Endothelial cell of umbilical vein (primary cell): ENCODE measurements around the gene RNLS. TPM values are rescaled to one million over a fixed set of nuclear protein-coding genes. Genes with fewer than 3 reads are reported as not detected.

Experiments
- BruUV-seq: library from RNA; stranded (reverse); fragments of 400-500 nt; replicated peaks from 2 replicates; lab custom pipeline; 2021; lab: Mats Ljungman, UMichigan
- CTCF ChIA-PET: fragments of 300-600, 350-600 bp; sonication (Branson Sonifier 250); formaldehyde crosslinking; loops from one replicate; lab custom pipeline; 2021; ENCODE audit warnings: antibody characterized with exemption, inconsistent platforms; lab: Charles Lee
- POLR2A ChIA-PET: fragments of 300-600, 350-600 bp; sonication (Branson Sonifier 250); formaldehyde crosslinking; loops from one replicate; lab custom pipeline; 2021; ENCODE audit warnings: antibody characterized with exemption, inconsistent platforms; lab: Charles Lee
- DNase-seq: peaks from one replicate; pipeline ENCODE4 v3.0.0-alpha.2; 2011; ENCODE audit warnings: low read depth, low spot score
- FAIRE-seq: peaks from 2 replicates; lab custom pipeline; 2011; peaks lifted over from hg19 to GRCh38; lab: Jason Lieb, UNC
- H2AFZ ChIP-seq: 2 replicates; pipeline ENCODE4 v1.6.0; 2012; ENCODE audit warnings: low read depth, low read length, control low read depth, inconsistent platforms
- H3K27ac ChIP-seq: 2 replicates; pipeline ENCODE4 v1.5.1; 2011; ENCODE audit warnings: low read depth, mild to moderate bottlenecking, control low read depth, low read length, moderate library complexity; ENCODE audit not compliant: insufficient read depth
- H3K27me3 ChIP-seq, 2 experiments: 2 replicates each; pipeline versions ENCODE4 v1.6.0 to v1.6.1; 2011; ENCODE audit warnings: low read length in 2 of 2, mixed read lengths in 1 of 2; ENCODE audit not compliant: control insufficient read depth in 2 of 2, insufficient read depth in 2 of 2
- H3K36me3 ChIP-seq, 2 experiments: 2 replicates in 1 of 2; 3 replicates in 1 of 2; pipeline ENCODE4 v1.5.1; 2011; ENCODE audit warnings: low read length in 2 of 2, mild to moderate bottlenecking in 1 of 2, moderate library complexity in 1 of 2; ENCODE audit not compliant: control insufficient read depth in 2 of 2, insufficient read depth in 2 of 2; ENCODE audit errors: extremely low read depth in 1 of 2
- H3K4me1 ChIP-seq: 3 replicates; pipeline ENCODE4 v1.5.1; 2011; ENCODE audit warnings: mild to moderate bottlenecking, low read length; ENCODE audit not compliant: control insufficient read depth, insufficient read depth; ENCODE audit errors: extremely low read depth
- H3K4me2 ChIP-seq: 2 replicates; pipeline ENCODE4 v1.6.1; 2011; ENCODE audit warnings: low read length, control low read depth, mixed read lengths; ENCODE audit not compliant: insufficient read depth
- H3K4me3 ChIP-seq, 3 experiments: fragments of 200-600 bp in 1 of 3; sonication (generic), shearing (Covaris generic) in 1 of 3; replicated peaks in 1 of 3; 2 replicates each; pipeline ENCODE4 v1.5.1; 2011 to 2016; ENCODE audit warnings: control low read depth in 3 of 3, low read length in 3 of 3, mild to moderate bottlenecking in 2 of 3, inconsistent platforms in 1 of 3, low read depth in 1 of 3, moderate library complexity in 1 of 3; ENCODE audit not compliant: insufficient read depth in 1 of 3
- H3K79me2 ChIP-seq: 2 replicates; pipeline ENCODE4 v1.6.0; 2012; ENCODE audit warnings: low read length, inconsistent platforms; ENCODE audit not compliant: control insufficient read depth, insufficient read depth
- H3K9ac ChIP-seq: replicated peaks from 2 replicates; pipeline ENCODE3; 2011; ENCODE audit warnings: low read length, control low read depth; ENCODE audit not compliant: insufficient read depth; ENCODE audit errors: extremely low read depth
- H3K9me1 ChIP-seq: replicated peaks from 3 replicates; pipeline ENCODE4 v1.6.0; 2011; ENCODE audit warnings: mild to moderate bottlenecking, low read length; ENCODE audit not compliant: control insufficient read depth, insufficient read depth; ENCODE audit errors: extremely low read depth
- H3K9me3 ChIP-seq: replicated peaks from 2 replicates; pipeline ENCODE4 v1.5.1; 2012; ENCODE audit warnings: low read length, inconsistent platforms; ENCODE audit not compliant: control insufficient read depth, insufficient read depth
- H4K20me1 ChIP-seq: replicated peaks from 2 replicates; pipeline ENCODE3; 2011; ENCODE audit warnings: mild to moderate bottlenecking, low read length; ENCODE audit not compliant: control insufficient read depth, insufficient read depth; ENCODE audit errors: extremely low read depth
- EZH2 ChIP-seq: IDR thresholded peaks from 2 replicates; pipeline ENCODE4 v1.6.1; 2012; ENCODE audit warnings: borderline replicate concordance, low read depth, mild to moderate bottlenecking, moderate library complexity, low read length, inconsistent platforms; ENCODE audit not compliant: severe bottlenecking
- FOS ChIP-seq: IDR thresholded peaks from 2 replicates; pipeline ENCODE4 v1.6.1; 2011; ENCODE audit warnings: mild to moderate bottlenecking, low read length, moderate library complexity, borderline replicate concordance; ENCODE audit not compliant: insufficient read depth
- GATA2 ChIP-seq: IDR thresholded peaks from 2 replicates; pipeline ENCODE4 v1.7.0; 2011; ENCODE audit warnings: low read depth, mild to moderate bottlenecking, moderate library complexity, mixed read lengths, low read length; ENCODE audit not compliant: insufficient read length, insufficient read depth
- JUN ChIP-seq: IDR thresholded peaks from 2 replicates; pipeline ENCODE4 v1.6.1; 2011; ENCODE audit warnings: borderline replicate concordance, low read depth; ENCODE audit not compliant: insufficient read length, insufficient read depth
- MAX ChIP-seq: IDR thresholded peaks from 2 replicates; pipeline ENCODE4 v1.6.1; 2011; ENCODE audit not compliant: insufficient read depth, insufficient read length
- MYC ChIP-seq: IDR thresholded peaks from one replicate; pipeline ENCODE4 v1.6.1; 2011; ENCODE audit warnings: mild to moderate bottlenecking, low read depth, low read length
- POLR2A ChIP-seq: IDR thresholded peaks from 2 replicates; pipeline ENCODE4 v1.6.1; 2012; ENCODE audit warnings: low read depth, mild to moderate bottlenecking, control low read depth, low read length
- POLR2AphosphoS5 ChIP-seq: IDR thresholded peaks from 2 replicates; pipeline ENCODE4 v1.6.1; 2012; ENCODE audit warnings: low read depth, mild to moderate bottlenecking, control low read depth, low read length, moderate library complexity; ENCODE audit not compliant: insufficient read depth
- dilution Hi-C: fragments of 300-500 bp; cut with MboI; formaldehyde crosslinking; loops from one replicate; pipeline ENCODE4 v1.15.0; 2019; ENCODE audit warnings: low sequenced_read_pairs; ENCODE audit not compliant: extremely low pct_ligation_motif_present
- intact Hi-C: fragments of 100-400 bp; cut with micrococcal nuclease; formaldehyde crosslinking; loops from one replicate; pipeline ENCODE4 v1.10.0; 2022
- polyA plus RNA-seq, 4 experiments: library from polyadenylated mRNA; depleted of rRNA in 3 of 4; stranded (reverse) in 3 of 4; unstranded in 1 of 4; fragments of >200 nt; gene quantifications; 2 replicates each; pipeline versions ENCODE4 v1.2.1 to v1.2.3, GENCODE V29; 2011 to 2012; ENCODE audit warnings: missing spikeins in 1 of 4
- total RNA-seq: library from RNA; stranded (reverse); gene quantifications from 2 replicates; pipeline ENCODE4 v1.2.3, GENCODE V29; 2021
- TF ChIP-seq, protein P1 (sequence below), 2 donors: IDR thresholded peaks; 1 replicate in 1 of 2; 2 replicates in 1 of 2; pipeline ENCODE4 v1.5.1; 2011; ENCODE audit warnings: low read length in 2 of 2, mild to moderate bottlenecking in 2 of 2, moderate library complexity in 2 of 2, control low read depth in 1 of 2, inconsistent platforms in 1 of 2, low read depth in 1 of 2; ENCODE audit not compliant: insufficient read depth in 1 of 2; ENCODE audit errors: extremely low read depth in 1 of 2

The RNLS gene
- total and polyA plus RNA-seq, 2 donors (not counting 3 experiments of a cell fraction or from before 2014, with no cell fraction given): 2.5 to 4.6 TPM

DNA sequence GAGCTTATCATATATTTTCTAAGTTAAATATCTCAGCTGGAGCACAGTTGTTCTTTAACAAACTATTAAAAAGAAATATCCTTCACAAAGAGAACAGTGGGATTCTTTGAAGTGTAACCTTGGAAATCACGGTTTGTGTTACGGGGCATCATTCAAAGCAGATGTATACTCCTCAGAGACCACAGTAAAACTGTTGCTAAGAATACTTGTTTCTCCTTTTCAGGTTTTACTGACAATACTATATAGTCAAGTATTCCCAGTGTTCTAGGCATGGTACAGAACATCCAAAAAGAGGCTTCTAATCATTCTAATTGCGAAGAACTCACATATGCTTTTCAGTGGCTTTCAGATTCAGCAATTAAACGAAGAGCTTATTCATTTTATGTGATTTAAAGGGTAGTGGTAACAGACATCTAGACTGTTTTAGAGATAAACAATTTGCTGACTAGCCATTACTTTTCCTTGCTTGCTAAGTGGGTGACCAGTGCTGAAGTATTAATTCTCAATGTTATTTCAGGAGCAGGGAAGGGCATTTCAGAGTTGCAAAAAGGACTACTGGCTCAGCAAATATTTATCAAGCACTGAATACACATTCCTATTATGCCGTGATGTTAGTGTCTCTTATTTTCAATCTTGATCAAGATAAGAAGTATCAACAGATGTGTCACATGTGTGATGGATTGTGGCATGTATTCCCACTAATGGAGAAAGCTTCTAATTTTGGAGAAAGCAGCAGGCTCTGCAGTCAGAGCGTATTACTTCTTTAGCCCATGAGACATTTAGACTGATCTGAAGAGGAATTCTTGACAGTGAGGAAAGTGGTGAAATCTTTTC lies 236.8 kb downstream of the RNLS start:
- Histone ChIP-seq H3K9me1 (no peaks in the 10 kb centered on the region), H3K9me3 (no peaks in the 10 kb centered on the region), H3K4me1 (no peaks in the 10 kb centered on the region), H3K27ac (no peak overlapping the region), H3K79me2 (no peaks in the 10 kb centered on the region), H3K9ac (no peak overlapping the region), H3K36me3 (no peaks in the 10 kb centered on the region), H3K27me3 (no peaks in the 10 kb centered on the region), H2AFZ (no peak overlapping the region), H3K4me2 (no peak overlapping the region), H3K4me3 (no peak overlapping the region), H4K20me1 (no peaks in the 10 kb centered on the region)
- BruUV-seq: no TSS peak
- CTCF ChIA-PET: interaction anchor here (1.0 to 1.9 kb wide), 3 partner anchors 11 to 46 kb away, joined by 3 to 5 read pairs (median 3); no protein-coding TSS in a partner anchor
- intact Hi-C loops (no loop called here), dilution Hi-C loops (no loop called here)
- no peak for TF ChIP-seq FOS
- no peak for DNase-seq
- POLR2A ChIA-PET: no interaction called here
- FAIRE-seq: no peak

- no TSS peak for BruUV-seq
- FAIRE-seq (no peak), DNase-seq (no peak)
- ChIA-PET POLR2A (no interaction called here), CTCF (interaction anchor here (2.0 kb wide), 1 partner anchor 25 kb away, joined by 5 read pairs; no protein-coding TSS in a partner anchor)
- TF ChIP-seq FOS (no peak), POLR2A (no peak), POLR2AphosphoS5 (no peak), GATA2 (no peak), JUN (no peak), MAX (no peak), EZH2 (no peak), MYC (no peak)
- TF ChIP-seq, protein P1, sequence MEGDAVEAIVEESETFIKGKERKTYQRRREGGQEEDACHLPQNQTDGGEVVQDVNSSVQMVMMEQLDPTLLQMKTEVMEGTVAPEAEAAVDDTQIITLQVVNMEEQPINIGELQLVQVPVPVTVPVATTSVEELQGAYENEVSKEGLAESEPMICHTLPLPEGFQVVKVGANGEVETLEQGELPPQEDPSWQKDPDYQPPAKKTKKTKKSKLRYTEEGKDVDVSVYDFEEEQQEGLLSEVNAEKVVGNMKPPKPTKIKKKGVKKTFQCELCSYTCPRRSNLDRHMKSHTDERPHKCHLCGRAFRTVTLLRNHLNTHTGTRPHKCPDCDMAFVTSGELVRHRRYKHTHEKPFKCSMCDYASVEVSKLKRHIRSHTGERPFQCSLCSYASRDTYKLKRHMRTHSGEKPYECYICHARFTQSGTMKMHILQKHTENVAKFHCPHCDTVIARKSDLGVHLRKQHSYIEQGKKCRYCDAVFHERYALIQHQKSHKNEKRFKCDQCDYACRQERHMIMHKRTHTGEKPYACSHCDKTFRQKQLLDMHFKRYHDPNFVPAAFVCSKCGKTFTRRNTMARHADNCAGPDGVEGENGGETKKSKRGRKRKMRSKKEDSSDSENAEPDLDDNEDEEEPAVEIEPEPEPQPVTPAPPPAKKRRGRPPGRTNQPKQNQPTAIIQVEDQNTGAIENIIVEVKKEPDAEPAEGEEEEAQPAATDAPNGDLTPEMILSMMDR (IDR thresholded peaks at IDR 0.05; ENCODE audit: extremely low read depth in 1 of 2, insufficient read depth in 1 of 2, low read depth in 1 of 2, low read length in 2 of 2): no peak
- Histone ChIP-seq H2AFZ (no peak overlapping the region), H3K36me3 (no peaks in the 10 kb centered on the region), H3K4me2 (no peak overlapping the region), H3K4me3 (no peak overlapping the region), H3K79me2 (no peaks in the 10 kb centered on the region), H3K27ac (no peak overlapping the region), H4K20me1 (no peaks in the 10 kb centered on the region), H3K9me3 (no peaks in the 10 kb centered on the region), H3K27me3 (no peaks in the 10 kb centered on the region), H3K4me1 (no peaks in the 10 kb centered on the region), H3K9ac (no peak overlapping the region), H3K9me1 (no peaks in the 10 kb centered on the region)
- intact Hi-C loops (no loop called here), dilution Hi-C loops (no loop called here)
Measured at GRCh38 chr10:88343761-88344484, 239.2 kb downstream of the RNLS start.
